Kidney glomerular epithelial cell (primary cell): ENCODE results near the gene ITGB2.

Source experiments
- DNase-seq: peaks from one replicate; lab custom pipeline; 2025; lab: John Stamatoyannopoulos, UW

The ITGB2 gene

DNA sequence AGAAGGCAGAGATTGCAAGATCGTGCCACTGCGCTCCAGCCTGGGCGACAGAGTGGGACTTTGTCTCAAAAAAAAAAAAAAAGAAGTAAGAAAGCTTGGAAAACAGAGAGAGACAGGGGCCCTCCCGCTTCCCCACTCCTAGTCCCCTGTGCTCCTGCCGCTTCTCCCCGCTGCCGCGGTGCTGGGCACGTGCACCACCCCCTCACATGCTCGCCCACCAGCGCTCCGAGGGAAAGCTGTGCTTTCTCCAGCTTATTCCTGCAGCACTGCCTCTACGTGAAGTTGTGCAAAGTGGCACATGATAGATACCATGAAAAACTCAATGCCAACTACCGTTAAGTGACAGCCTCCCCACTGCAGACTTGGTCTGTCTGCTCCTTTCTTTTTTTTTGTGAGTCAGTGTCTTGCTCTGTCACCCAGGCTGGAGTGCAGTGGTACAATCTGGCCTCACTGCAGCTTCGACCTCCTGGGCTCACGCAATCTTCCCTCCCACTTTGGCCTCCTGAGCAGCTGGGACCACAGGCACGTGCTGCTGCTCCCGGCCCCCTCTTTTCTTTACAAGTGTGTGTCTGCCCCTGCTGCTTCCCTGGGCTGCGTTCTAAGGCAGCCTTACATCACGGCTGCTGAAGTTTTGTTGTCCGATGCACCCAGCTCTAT lies 34.6 kb upstream of the ITGB2 start:
- DNase-seq: no peak

DNA sequence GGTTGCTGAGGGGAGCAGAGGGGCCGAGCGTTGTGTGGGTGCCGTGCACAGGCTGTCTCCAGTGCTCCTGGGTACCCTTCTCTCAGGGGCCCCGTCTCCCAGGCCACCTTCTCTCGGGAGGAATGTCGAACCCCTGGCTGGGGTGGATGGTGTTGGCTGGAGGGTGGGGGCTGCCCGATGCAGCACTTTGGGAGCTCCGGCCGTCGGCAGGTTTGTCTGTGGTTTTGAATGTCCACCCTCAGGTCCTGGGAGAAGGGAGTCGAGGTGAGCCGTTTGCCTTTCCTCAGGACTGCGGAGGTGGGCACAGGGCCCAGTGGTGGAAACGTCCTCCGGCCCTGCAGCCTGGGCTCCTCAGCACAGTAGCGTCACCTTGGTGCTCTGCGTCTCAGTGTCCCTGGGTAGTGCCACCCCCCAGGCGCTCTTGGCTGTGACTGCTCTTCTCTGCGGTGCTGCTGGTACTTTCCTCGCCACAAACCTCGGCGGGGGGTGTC lies 33.6 kb upstream of the ITGB2 start:
- DNase-seq: no peak

DNA sequence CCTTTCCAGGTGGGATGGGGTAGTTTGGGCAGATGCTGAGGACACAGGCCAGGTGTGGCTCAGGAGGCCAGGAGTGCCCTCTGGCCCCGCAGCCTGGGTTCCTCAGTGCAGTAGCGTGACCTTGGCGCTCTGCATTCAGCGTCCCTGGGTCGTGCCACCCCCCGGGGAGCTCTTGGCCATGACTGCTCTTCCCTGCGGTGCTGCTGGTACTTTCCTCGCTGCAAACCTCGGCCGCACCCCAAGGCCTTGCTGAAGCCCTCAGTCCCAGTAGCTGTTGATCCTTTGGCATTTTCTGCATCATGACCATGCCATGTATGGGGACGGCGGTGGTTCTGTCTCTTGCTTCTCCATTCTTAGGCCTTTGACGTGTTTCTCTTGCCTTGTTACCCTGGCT lies 32.9 kb upstream of the ITGB2 start:
- DNase-seq: no peak

DNA sequence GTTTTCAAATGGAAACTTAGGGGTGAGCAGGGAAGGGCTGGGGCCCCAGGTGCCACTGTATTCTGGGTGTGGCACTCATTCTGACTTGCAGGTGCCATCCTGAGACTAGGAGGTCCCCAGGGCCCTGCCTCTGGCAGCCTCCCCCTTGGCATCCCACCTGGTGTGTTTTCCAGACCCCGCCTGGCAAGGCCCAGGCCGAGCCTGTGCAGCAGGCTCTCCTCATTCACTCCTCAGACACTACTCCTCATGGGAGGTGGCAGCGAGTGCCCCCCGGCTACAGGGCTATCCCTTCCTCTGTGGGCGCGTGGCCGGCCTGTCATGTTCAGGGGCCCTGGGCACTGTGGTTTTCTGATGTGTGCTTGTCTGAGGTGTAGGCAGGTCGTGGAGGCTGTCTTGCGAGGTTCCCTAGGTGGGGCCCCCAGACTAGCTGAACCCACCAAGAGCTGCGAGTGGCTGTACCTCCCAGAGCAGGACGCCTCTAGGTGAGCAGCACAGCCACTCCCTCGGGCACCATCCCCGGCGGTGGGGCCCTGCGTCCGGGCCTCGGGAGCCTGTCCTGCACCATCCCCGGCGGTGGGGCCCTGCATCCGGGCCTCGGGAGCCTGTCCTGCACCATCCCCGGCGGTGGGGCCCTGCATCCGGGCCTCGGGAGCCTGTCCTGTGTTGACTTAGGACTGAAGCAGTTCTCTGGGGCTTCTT lies 32.4 kb upstream of the ITGB2 start:
- DNase-seq: no peak

DNA sequence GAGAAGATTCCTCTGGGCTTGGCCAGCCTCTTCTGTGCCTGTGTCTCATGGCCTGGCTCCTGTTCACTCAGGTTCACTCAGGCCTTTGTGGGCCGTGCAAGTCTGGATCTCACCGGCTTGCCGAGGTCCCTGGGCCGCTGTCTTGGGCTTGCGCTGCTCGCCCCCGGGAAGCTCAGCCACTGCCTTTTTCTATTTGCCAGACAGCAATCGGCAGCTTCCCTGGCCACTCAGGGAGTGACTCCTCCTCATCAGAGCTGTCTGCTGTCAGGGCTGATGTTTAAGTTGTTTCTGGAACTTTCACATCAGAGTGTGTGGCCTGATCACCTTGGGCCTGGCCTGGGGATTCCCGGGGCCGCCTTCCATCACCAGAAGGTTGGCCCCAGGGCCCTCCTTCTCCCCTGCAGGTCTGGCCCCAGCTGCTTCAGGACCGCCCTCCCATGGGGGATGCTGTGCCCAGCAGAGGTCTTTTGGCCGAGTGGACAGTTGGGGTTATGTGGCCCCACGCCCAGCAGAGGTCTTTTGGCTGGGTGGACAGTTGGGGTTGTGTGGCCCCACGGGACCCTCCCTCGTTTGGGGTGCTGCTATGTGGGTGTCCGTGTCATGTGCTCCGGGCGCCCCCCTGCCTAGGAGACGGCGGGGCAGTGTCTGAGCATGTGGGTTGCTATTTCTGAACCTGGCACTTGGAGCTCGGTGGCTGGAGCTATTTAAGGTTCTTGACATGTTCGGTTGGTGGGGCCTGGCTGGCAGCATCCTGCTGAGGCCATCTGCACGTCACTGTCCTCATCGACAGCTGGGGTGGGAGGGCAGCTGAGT lies 31.6 kb upstream of the ITGB2 start:
- DNase-seq: no peak

DNA sequence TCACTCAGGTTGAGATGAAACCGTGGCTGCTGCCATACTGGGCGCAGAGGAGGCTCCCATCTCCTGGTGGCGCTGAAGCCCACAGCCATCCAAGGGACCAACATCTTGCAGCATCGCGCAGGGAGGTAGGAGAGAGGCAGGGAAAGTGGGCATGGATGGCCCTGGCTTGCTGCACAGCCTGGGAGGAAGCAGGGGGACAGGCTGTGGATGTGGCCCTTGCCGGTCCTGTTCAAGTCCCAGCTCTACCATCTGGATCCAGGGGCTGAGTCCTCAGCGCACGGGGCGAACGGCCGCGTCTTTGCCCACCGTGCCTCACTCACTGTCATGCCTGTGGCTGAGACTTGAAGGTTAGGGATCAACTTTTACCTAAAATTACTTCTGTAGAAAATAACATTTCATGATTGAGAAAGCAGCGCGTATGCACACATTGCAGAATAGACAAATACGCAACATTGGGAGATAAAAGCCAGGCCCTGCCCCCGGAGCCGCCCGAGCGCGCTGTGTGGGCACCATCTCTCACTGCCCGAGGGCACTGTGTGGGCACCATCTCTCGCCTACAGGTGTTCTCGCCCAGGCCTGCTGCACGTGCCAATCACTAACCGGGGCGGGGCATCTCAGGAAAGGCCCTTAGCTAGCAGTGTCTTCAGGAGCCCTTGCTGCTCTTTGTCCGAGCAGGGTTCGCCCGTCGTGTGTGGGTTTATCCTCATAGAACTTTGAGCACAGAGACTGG lies 30.7 kb upstream of the ITGB2 start:
- DNase-seq: no peak

DNA sequence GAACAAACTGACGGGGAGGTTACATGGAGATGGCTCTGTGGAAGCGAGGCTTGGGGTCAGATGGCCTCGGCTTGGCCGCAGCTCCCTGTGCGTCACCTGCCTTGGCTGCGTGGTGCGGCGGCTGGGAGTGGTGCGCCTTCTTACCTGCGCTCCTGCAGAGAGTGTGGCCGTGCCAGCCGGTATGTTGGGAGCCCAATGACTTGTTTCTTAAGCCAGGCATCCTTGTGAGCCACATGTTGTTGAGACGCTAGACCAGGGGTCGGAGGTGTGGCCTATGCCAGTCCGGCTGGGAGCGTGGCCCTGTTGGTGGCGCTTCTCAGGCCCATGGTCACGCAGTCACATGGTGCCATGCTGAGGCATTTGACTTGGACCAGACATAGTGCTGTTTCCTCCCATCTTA lies 29.7 kb upstream of the ITGB2 start:
- no peak for DNase-seq

DNA sequence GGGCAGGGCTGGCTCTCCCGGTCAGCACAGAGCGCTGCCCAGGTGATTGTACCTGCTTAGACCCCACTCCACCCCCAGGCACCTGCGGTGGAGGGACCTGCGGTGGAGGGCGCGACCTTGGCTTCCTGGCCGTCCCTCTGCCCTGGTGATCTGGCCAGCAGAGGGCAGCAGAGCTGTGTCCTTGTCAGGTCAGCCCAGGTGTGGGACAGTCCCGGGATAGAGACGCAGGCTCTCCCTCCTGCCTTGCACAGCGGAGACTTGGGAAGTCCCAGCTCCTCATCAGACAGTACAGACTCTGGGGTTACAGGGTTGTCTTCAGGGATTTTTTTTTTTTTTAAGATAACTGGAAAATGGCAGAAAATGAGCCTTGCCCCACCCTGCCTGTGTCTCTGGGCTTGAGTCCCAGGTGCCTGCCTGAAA lies 29.1 kb upstream of the ITGB2 start:
- DNase-seq: peak; percentile 17

DNA sequence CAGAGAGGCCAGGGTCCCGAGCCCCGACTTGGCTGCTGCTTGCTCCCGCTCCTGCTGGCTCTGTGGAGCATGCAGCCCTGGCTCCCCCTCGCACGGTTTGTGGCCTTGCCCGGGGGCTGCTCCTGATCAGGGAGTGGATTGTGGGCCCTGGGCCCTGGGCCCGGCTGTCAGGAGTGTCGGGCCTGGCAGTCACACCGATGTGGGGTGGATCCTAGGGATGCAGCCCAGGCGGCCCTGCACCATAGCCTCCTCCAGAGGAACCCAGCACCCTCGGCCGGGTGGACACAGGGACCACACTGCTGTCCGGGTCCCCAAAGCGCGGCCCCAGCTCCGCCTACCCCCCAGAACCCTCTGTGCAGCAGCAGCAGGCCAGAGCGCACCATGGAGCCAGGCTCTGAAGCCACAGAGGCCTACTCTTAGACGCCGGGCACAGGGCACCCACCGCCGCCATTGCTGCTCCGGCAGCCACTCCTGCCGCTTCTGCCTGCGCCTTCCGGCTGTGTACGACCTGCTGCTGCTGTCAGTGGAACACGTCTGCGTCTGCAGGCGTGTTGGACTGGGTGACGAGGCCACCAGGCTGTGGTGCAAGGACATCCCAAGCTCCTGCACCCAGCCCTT lies 28.6 kb upstream of the ITGB2 start:
- DNase-seq: no peak

DNA sequence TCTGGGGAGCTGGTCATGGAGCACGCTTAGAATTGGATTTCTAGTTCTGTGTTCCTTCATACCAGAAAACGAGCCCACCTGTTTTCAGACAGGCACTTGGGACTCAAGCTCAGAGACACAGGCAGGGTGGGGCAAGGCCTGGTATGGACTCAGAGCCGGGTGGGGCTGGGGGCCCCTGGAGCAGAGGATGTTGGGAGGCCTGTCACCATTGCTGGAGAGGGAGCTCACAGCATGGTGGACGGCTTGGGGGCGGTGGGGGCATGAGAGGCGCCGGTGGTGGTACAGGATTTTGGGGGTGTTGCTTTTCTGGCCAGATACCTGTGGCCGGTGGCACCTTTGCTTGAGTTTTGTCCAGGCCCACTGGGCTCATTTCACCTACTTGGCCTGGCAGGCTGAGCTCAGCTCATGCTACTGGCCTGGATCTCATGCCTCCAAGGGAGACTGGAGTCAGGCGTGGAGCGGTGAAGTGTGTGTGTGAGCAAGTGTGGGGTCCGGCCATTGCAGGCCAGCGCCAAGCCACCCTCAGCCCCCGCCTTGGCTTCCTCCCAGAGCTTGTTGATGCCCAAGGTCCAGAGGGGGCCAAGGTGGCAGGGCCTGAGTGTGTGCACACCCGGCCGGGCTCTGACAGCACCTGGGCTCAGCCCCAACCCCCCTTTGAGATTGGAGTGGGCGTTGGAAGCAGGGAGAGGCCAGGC lies 27.9 kb upstream of the ITGB2 start:
- DNase-seq: no peak

DNA sequence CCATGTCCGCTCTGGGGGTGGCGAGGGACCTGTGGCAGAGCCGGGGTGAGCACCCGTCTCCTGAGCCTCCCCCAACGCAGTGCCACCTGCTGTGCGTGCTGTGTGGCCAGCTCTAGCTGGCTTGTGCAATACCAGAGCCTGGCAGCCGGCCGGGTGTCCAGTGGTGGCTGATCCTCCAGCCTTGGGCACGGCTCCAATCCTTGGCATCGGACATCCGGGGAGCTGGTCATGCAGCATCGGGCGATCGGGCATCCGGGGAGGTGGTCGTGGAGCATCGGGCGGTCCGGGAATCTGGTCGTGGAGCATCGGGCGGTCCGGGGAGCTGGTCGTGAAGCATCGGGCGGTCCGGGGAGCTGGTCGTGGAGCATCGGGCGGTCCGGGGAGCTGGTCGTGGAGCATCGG lies 27.2 kb upstream of the ITGB2 start:
- DNase-seq: no peak

DNA sequence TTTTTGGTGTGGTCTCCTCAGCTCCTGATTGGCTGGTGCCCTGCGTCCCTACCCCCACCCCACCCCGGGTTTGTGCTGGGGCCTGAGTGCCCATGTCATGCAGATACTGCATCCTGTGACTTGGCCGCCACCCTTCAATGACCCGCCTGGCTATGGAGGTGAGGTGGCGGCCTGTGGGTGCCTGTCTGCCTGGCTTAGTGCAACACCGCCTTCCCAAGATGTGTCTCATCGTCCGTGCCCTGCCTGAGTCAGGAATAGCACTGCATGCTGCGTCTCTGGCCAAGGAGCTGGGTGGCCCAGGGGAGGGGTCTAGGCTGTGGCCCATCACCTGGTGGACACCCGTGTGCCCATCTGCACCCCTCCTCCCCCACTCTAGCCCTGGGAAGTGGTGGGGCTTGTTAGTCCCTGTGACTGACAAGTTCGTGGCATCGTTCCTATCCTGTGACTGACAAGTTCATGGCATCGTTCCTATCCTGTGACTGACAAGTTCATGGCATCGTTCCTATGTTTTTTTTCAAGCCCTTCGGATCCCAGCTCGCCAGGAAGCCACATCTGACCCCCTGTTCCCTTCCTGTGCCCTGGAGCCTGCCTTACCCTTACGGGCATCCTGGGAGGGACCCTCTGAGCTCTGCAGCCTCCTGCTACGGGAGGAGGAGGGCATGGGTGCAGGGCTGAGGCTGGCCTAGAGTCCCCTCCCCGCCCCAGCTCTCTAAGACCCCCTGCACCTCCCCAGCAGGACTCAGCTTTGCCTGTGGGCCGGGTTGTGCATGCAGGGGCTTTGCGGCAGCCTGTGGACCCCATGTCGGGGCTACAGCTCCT lies 26.6 kb upstream of the ITGB2 start:
- no peak for DNase-seq

DNA sequence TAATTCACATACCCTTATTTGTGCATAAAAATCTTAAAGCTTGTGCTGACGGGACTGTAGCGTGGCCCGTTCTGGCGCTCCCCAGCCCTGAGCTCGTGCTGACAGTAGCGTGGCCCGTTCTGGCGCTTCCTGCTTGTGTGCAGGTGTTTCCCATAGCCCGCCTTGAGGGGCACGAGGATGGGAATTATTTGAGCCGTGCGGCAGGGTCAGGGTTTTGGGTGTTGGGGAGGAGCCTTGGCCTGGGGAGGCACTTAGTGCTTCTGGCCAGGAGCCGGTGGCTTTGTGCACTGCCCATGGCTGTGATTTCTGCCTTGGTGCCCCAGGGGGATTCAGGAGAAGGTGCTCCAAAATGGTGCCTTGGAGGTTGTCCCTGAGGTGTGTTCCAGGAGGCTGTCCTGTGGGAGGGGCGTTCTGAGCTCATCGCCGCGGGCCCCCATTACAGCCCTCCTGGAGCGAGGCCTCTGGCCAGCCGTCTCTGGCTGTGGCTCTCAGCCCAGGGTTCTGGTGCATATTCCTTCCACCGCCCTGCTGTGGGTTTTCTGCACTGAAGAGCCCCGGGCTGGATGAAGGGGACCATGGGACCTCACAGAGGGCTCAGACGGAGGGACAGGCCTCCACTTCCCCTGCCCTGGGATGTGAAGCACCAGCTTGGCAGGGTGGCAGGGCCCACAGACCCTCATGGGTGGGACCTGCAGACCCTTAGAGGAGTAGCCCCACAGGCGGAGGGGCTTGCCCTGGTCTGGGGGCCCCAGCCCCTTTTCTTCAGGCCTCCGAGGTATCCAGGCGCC lies 25.7 kb upstream of the ITGB2 start:
- no peak for DNase-seq

DNA sequence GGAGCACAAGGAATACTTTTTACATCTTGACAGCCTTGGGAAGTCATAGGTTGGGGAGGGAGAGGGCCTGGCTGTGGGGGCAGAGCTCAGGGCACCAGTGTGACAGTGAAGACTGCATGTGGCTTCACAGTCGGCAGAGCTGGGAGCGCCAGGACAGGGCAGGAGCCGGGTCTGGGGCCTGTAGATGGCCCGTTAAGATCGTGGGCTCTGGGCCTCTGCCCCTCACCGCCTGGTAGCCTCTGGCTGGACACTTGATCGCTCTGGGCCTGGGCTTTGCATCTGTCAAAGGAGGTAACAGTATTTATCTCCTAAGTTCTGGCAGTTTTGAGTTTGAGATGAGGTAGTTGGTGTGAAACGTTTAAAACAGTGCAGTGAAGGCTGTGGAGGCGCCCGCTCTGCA lies 23.9 kb upstream of the ITGB2 start:
- no peak for DNase-seq

DNA sequence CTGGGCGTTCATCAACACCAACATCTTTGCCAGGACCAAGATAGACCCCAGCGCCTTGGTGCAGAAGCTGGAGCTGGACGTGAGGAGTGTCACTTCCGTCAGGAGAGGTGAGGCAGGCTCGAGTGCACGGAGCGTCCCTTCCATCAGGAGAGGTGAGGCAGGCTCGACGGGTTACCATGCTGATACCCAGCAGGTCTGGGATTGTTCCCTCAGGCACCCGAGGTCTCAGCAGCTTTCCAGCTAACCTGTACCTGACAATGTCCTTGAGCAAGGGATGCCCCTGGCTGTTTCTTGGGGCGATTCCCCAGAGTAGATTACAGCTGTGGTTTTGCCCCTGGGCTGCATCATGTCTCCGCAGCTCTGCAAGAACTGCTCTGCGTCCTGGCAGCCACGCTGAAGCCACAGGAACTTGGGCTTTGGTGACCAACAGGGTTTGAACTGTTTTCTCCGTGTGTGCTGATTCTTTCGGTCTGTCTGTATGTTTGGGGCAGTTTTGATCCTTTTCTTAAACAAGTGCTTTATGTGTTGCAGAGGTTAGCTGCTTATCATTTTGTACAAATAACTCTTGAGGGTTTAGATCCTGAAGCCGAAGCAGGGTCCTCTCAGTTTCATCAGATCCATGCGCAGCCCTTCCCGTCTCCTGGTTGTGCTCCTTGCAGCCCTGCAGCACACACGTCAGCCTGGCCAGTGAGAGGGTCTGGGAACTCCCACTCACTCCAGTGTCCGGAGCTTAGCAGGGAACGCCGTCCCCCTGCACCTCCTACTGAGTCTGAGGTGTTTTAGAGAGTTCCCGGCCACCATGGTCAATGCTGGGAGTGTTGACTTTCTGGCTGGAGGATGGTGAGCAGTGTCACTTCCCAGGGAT lies 23.2 kb upstream of the ITGB2 start:
- no peak for DNase-seq

DNA sequence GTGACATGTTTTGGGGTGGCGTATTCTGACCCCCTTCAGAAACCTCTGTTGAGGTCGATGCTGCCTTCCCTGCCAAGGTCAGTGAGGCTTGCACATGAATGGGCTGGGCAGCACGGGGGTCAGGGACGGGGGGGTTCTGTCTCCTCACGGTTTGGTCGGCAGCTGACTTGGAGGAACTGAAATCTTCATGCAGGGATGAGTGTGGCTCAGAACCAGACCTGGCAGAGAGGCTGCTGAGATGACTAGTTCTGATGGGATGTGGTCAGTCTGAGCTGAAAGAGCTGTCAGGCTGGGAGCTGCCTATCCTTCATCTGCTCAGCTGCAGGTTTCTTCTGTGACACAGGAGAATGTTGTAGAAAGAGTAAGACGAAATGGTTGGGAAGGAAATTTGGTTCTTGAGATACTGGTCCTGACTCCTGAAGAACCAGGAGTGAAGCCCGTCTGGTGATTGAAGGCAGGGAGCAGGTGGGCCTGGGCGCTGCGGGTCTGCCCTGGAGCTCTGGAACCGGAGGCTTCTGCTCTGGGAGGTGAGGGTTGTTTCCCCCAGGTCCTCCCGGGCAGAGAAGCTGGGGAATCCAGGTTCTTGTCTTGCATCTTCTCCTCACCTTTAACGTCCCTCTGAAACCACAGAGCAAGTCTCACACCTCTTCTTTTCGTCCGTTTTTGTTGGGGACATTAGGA lies 22.4 kb upstream of the ITGB2 start:
- DNase-seq: no peak

DNA sequence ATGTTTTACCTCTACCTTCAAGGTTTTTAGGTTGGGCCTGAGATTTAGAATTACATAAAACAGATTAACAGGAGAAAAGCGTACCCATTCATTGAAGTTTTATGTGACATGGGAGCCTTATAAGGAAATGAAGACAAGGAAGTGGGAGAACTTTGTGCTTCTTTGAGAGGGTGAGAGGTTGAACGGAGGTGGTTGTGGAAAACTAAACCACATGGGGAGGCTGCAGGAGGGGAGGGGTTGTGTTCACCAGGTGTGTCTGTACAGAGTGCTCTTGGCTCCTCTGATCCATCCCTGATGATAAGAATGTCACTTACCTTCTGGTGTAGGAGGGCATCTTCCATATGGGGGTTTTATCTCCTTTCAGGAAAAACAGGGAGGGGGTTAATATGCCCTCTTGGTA lies 21.9 kb upstream of the ITGB2 start:
- no peak for DNase-seq

DNA sequence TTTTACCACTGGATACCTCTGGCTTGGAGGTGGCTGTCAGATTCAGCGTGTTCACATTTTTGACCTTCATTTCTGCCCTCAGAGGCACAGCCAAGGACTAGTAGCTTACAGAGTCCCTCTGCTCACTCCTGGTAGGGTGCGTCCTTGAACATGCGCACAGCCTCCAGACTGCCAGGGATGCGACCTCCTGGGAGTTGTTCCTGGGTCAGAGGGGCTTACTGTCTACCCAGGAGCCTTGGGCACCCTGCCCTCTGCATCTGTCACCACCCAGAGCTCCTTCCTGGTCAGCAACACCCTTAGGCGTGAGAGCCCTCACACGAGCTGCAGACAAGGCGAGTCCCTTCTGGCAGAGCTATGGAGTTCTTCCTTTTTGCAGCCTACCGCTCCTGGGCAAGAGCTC lies 20.9 kb upstream of the ITGB2 start:
- no peak for DNase-seq
